Measurements from ENCODE around the gene HAL.

The HAL gene

GRCh38 chr12:96007729-96008128, 11.6 kb upstream of the HAL start:
- no peak for DNase-seq (ENCODE audit: low spot score)

GRCh38 chr12:96006727-96007126, 10.6 kb upstream of the HAL start:
- no peak for DNase-seq (ENCODE audit: low spot score)

GRCh38 chr12:96000858-96001257, 4.7 kb upstream of the HAL start:
- no peak for DNase-seq (ENCODE audit: low spot score)

GRCh38 chr12:95999484-95999883, 3.3 kb upstream of the HAL start:
- no peak for DNase-seq (ENCODE audit: low spot score)

- peak; percentile 58 for DNase-seq (ENCODE audit: low spot score)
Measured at GRCh38 chr12:95998611-95999286, 2.6 kb upstream of the HAL start.

GRCh38 chr12:95997911-95998510, 1.9 kb upstream of the HAL start:
- no peak for DNase-seq (ENCODE audit: low spot score)

- no peak for DNase-seq (ENCODE audit: low spot score)
Measured at GRCh38 chr12:95997276-95997675, 1.1 kb upstream of the HAL start.

GRCh38 chr12:95995238-95996031, 709 bp downstream of the HAL start:
- DNase-seq (ENCODE audit: low spot score): no peak

GRCh38 chr12:95994476-95994875, 1.7 kb downstream of the HAL start:
- DNase-seq (ENCODE audit: low spot score): no peak

- DNase-seq (ENCODE audit: low spot score): no peak
Measured at GRCh38 chr12:95993907-95994306, 2.2 kb downstream of the HAL start.

GRCh38 chr12:95990136-95990535, 6.0 kb downstream of the HAL start:
- DNase-seq (ENCODE audit: low spot score): no peak

GRCh38 chr12:95989504-95990123, 6.5 kb downstream of the HAL start:
- no peak for DNase-seq (ENCODE audit: low spot score)

GRCh38 chr12:95988506-95989275, 7.5 kb downstream of the HAL start:
- DNase-seq (ENCODE audit: low spot score): no peak

- no peak for DNase-seq (ENCODE audit: low spot score)
Measured at GRCh38 chr12:95986635-95987570, 9.2 kb downstream of the HAL start.

- no peak for DNase-seq (ENCODE audit: low spot score)
Measured at GRCh38 chr12:95984682-95985081, 11.5 kb downstream of the HAL start.

- DNase-seq (ENCODE audit: low spot score): no peak
Measured at GRCh38 chr12:95982602-95983001, 13.5 kb downstream of the HAL start.

GRCh38 chr12:95980437-95980836, 15.7 kb downstream of the HAL start:
- no peak for DNase-seq (ENCODE audit: low spot score)

GRCh38 chr12:95978774-95979173, 17.4 kb downstream of the HAL start:
- DNase-seq (ENCODE audit: low spot score): no peak

- DNase-seq (ENCODE audit: low spot score): no peak
Measured at GRCh38 chr12:95978351-95978750, 17.8 kb downstream of the HAL start.

GRCh38 chr12:95977764-95978305, 18.3 kb downstream of the HAL start:
- DNase-seq (ENCODE audit: low spot score): no peak

GRCh38 chr12:95976416-95976832, 19.7 kb downstream of the HAL start:
- no peak for DNase-seq (ENCODE audit: low spot score)
